HG03520 (cell line): ENCODE data around the gene DISP3.

Experiments
- ATAC-seq: cut with Tn5 transposase; IDR thresholded peaks from one replicate; pipeline ENCODE4 v1.9.1; 2021; ENCODE audit warnings: mild to moderate bottlenecking, moderate library complexity; ENCODE audit not compliant: unreplicated experiment

The DISP3 gene

DNA sequence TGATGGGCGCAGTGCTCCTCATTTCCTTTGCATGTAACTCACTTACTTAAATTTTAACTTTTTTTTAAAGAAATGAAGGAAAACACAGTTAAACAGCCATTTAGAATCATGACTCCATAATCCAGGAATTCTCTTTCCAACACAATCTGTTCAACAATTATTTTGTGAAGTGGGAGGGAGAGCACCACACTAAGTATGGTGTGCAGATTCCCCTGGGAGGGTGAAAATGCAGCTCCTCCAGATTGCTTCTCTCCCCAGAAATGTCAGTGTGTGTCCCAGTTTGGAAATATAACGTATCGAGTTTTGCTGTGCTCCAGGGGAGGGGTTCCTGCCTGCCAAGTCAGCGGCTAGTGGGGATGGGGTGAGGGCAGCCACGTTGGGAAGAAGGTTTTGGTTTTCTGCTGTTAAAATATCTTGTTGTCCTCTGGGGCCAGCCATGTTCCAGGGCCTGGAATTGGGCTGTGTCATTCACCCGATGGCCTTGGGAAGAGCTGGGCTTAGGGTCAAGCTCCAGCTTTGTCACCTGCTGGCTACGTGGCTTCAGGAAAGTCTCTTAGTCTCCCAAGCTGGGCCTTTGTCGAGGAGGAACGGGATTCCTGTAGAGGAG is 17.3 kb upstream of the DISP3 start:
- ATAC-seq: no peak

DNA sequence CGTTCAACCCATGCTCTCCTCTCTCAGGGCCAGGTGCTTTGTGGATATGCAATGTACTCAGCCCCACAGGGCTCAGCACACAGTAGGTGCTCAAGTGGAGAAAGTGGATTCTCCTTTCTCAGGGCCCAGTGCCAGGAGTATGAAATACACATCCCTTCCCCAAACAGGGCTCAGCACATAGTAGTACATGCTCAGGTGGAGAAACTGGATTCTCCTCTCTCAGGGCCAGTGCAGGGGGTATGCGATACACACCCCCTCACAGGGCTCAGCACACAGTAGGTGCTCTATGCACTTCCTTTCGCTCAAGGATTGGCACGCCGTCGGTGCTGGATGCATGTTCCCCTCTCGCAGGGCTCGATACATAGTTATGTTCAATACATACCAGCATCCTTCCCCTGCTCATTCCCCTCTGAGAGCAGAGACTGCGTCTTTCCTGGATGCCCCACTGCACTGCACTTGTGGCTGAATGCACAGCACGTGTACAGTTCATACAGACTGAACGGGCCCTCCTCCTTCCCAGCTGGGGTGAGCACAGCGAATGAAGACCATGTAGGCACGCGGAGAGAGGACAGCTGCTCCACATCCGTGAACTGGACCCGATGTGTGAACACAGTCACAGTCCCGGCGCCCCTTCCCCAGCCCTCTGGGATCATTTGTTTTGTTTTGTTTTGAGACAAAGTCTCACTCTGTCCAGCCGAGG is 16.6 kb upstream of the DISP3 start:
- no peak for ATAC-seq

DNA sequence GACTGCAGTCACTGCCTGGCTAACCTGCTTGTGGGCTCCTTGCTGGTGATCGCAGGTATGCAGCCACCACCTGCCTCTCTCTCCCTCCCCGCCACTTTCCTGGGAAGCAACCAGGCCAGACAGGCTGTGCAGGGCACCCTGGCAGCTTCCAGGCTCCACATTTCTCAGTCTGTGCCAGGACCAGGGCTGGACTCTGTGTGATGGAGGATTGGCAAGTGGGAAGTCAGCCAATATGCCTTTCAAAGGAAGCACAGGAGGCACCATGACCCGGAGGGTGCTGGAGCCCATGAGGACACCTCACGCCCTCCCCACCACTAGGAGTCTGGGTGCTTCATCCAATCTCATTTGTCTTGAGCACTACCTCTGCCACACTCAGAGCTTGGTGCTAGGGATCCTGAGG is 15.8 kb upstream of the DISP3 start:
- no peak for ATAC-seq

DNA sequence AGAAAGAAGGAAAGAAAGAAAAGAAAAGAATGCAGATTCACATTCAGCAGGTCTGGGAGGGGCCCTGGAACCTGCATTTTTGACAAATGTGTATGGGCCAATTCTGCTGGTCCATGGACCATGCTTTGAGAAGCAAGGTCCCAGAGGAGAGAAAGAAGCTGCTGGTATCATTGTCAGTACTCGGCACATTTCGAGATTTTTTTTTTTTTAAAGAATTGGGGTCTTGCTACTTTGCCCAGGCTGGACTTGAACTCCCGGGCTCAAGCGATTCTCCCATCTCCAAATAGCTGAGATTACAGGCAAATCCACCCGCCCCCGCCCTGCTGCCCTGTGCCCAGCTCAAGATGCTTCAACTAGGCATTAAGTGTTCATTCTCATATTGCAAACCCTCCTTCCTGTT is 13.6 kb upstream of the DISP3 start:
- no peak for ATAC-seq

DNA sequence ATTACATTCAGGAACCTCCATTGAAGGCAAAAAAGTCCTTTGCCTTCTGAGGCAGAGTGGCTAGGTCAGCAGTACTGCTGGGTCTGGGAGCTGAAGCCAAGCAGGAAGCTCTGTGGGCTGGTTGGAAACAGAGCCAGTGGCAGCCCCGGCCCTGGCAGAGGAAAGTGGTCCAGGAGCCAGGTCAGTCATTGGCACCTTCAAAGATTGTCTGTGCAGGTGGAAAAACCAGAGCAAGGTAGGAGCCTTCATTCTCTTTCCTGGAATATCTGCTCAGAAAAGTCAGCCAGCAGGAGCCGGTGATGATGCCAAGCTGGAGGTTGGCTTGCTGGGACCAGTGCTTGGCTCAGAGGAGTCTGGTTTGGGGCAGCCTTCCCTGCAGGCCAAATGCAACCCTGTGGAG is 12.5 kb upstream of the DISP3 start:
- no peak for ATAC-seq

DNA sequence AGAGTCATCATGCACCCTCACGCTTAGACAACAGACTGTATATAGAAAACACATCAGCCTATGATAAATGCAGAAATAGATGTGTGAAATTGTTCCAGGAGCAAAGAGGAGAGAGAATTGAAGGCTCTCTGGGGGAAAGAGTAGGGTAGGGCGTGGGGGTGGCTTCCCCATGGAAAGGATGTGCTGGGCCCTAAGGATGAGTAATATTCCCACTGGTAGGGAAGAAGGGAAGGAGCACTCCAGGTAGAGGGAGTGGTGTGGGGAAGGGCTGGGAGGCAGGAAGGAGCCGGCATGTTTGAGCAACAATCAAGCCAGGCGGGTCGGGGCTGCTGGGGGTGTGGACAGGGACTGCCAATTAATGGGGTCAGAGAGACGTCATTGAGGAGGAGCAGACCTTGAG is 10.1 kb upstream of the DISP3 start:
- ATAC-seq: no peak

DNA sequence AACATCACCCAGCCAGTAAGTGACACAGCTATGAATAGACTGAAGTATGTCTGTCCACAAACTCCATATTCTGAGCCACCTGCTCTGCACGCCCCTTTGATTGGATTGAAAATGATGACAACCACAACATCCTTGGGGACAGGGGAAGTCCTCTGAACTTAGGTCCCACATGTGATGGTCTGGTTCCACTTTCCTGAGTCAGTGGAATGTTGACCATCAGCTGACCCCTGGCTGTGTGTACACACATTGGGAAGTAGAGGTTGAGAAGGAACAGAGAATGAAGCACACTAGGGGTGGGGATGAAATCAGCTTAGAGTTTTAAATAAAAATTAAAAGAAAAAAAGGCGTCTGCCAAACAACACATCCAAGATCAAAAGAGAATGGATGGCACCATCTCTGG is 8.0 kb upstream of the DISP3 start:
- no peak for ATAC-seq

DNA sequence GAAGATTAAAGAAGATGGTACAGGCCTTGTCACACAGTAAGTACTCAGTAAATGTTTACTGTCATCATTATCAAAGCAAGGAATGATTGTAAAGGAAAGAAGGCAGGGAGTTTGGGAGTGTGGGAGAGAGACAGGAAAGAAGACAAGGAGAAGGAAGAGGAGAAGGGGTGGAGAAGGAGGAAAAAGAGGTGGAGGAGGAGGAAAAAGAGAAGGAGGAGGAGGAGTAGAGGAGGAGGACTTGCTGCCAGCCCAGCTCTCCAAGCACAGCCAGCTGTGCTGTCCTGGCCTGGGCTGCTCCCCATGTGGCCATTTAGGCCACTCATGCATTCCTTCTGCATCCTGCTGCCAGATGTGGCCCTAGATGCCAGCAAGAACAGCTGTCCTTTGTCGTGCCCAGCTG is 7.5 kb upstream of the DISP3 start:
- ATAC-seq: no peak

DNA sequence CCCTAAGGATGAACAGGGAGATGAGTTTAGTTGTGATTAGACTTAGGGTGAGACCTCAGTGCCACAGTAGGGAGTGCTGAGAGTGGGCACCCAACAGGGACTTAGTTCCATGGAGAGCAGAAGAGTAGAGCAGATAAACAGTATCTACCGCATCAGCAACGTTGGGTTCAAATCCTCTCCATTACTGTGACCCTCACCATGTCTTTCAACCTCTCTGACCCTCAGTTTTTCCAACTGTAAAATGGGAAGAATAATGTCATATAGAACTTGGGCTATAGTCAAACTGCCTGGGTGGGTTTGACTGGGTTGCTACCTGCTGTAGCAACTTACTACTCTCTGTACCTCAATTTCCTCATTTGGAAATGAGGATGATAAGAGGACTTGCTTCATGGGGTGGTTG is 6.7 kb upstream of the DISP3 start:
- ATAC-seq: no peak

DNA sequence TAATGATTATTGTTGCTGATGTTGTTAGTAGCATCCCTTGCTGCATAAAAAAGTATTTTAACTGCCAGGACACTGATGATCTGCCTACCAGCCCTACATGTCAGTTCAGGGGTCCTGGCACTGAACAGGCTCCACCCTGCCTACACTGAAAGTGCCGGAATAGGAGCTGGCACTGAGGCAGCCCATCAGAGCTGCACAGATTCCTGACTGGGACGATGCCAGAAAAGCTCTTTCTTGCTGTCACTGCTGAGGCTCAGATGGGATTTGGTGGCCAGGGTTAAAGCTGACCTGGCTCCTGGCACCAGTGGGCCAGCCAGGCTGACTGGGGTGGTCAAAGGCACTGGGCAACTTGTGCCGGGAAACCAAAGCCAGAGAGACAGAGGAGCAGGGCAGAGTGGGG is 6.2 kb upstream of the DISP3 start:
- ATAC-seq: no peak

DNA sequence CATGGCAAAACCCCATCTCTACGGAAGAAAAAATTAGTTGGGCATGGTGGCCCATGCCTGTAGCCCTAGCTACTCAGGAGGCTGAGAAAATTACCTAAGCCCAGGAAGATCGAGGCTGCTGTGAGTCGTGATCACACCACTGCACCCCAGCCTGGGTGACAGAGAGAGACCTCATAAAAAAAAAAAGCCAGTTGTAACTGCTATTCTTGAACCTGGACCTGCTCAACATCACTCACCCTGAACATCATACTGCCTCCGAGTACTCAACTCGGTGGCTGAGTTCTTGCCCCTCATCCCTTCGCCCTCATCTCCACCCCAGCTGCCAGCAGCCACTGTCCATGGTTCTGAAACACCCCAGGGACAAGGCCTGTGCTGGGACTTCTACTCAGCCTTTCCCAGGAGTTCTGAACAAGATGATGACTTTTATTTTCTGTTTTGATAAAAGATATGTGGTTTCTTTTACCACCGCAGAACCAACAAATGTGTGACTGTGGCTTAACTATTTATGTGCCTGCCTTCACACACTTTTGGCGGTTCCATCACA is 5.4 kb upstream of the DISP3 start:
- ATAC-seq: no peak

DNA sequence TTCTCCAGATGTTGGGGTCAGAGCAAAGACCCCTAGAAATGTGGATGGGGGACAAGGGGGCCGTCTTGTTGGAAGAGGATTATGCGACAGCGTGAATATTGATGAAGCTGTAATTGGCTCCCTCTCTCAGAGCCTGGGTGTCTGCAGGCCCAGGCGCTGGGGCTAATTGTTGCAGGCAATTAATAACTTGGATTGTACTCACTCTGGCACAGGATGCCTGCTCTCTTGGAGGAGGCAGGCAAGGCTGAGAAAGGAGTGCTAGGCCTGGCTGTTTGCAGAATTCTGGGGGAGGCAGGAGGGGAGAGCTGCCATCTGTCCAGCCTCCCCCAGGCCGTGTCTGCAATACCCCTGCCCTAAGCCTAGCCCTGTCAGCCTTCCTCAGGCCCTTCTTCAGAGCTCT is 4.1 kb upstream of the DISP3 start:
- ATAC-seq: no peak

DNA sequence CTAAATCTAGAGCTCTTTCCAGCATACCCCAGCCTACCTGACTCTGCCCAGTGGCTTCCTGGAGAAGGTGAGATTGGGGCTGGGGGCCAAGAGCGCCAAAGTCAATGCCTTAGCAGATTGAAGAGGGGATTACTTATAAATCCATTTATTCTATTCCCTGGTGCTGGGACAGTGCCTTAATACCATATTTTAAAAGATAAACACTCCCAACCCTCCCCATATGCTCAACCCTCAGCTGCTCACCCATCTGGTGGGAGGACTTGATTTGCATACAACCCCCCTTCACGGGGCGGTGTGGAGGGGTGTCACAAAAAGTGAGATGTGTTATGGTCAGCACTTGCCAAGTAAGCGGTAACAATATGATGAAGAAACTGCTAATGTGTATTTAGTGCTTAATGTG is 3.2 kb upstream of the DISP3 start:
- ATAC-seq: no peak

DNA sequence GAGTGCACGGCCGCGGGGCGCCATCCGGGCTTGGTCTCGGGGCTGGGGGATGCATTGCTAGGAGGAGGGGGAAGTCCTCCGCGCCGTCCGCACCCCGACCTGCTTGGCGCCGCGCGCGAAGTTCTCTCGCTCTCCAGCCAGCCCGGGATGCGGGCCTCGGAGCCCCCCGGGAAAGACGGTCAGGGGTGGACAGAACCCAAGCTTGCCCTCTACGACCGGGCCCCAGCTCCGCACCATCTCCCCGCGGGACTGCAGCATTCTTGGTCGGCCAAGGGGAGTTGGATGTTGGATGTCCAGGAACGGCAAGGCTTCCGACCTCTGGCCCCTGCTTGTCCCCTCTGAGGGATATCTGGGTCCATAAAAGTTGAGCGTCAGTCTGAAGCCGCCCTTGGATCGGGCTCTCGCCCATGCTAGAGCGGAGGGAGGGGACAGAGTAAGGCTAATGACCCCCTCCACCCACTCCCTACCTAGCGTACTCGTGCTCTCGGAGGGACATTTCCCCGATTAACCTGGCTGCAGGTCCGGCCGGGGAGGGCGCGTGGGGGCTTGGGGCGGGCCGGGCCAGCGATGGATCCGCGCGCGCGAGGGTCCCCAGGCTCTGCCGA is 522 bp downstream of the DISP3 start:
- ATAC-seq: no peak

DNA sequence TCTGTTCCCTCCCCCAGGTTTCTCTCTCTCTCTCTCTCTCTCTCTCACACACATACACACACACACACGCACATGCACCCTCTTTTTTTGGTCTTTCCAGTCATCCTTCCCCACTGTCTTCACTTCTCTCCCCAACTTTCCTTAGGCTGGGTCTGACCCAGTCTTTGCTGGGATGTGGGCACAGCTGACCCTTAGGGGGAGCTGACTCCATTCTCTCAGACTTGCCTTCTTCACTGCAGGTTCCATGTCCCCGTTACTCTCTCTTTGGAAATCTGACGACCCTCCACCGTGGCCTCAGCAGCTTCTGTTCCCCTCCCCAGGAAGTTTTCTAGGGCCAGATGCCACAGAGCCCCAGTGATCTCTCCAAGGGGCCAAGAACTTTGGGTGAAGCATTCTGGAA is 2.1 kb downstream of the DISP3 start:
- no peak for ATAC-seq

DNA sequence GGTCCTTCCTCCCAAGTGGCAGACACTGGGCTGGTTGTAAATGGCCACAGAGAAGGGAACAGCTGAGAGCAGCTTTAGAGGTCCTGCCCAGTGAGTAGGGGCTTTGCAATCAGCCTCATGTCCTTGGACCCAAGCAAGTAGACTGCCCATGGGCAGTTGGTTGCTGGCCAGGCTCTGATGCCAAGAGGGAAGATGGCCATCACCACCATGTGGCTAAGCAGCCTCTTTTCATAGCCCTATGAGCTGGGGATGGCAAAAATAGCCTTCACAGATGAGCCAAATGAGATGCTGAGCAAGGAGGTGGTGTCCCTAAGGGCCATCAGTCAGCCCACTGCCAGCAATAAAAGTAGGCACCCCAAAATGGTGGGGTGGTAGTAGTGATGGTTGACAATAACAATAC is 3.2 kb downstream of the DISP3 start:
- ATAC-seq: no peak

DNA sequence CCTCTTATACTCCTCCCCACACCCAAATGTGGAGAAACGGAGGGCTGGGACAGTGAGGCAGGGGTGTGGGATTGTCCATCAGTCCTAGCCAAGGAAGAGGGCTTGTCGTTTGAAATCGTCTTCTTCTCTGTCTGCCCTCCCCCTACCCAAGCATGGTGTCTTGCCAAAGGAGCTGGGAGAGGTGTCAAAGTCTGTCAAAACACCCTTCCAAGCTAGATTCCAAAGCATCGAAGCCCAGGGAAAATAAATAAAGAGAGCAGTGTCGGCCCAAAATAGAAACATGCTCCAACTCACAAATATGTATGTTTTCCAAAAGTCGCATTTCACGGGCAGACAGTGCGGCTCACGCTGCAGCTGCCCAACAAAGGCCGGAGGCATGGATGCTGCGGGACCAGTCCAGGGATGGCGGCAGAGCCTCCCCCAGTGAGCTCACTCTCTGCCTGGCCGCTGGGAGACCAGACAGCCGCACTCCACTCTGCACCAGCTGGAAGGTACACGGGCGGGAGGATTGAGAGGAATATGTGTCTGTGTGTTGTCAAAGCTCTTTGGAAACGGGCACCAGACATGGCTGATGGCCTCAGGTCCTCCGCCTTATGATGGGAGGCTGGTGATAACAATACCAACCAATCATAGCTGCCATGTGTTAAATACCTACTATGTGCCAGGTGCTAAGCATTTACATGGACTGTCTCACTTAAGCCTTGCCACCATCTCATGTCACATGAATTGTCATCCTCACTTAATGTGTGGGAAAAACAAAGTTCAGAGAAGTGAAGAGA is 3.9 kb downstream of the DISP3 start:
- no peak for ATAC-seq

DNA sequence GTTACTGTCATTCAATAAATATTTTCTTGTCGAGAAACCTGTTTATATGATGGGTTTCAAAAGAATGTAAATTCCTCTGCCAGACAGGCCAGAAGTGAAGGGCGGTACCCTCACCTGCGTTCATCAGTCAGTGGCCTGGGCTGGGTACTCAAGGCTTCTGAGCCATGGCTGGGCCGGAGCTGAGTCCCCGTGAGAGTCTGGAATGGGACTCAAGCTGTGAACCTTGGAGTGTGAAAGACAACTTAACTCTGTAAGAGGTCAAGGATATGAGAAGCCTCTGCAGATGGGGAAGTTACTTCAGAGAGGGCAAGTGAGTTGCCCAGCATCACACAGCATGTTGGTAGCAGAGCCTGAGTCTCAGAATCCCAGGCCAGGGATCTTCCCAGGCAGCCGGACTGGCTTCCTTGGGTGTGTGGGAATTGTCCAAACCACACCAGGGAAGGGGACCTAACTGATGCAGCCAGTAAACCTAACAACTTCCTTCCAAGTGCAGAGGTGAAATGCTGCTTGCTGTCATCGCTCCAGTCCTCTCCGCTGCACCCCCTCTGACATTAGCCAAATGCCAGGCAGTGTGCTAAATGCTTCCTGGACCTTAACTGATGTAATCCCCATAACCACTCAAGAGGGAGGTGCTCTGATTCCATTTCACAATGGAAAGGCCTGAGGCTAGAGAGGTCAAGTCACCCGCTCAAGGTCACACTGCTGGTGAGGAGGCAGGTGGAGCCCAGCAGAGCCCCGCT is 4.8 kb downstream of the DISP3 start:
- ATAC-seq: no peak

DNA sequence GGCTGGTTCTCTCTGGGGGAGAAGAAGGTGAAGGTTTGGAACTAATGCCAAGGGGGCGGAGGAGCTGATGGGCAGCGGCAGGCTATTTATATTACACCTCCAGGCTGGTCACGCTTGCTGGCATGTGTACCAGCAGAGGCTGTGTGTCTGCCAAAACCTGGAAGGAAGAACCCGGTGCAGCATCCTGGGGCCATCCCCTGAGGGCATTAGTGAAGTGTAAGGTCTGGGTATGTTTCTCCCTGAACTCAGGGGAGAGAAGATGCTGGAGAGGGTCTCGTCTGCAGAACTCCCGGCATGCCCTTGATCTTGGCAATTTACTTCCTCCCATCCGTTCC is 5.3 kb downstream of the DISP3 start:
- no peak for ATAC-seq

DNA sequence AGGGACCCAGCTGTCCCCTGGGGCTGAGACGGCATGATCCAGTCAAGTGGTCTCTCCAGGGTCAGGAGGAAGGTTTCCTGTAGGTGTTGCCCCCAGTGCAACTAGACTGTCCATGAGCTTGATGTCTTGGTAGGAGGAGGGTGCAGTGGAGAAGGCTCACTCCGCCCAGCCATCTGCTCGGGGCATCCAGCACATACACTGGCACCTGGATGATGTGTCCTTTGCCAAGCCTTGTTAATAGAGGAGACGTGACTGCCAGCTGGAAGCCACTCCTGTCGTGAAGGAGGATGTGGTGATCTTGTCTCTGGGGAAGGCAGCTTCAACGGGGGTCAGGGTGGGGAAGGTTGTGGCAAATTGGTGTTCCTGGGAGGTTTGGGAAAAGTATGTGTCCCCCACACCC is 6.2 kb downstream of the DISP3 start:
- no peak for ATAC-seq
